ENCODE data around the gene FAM117B. TPM values are rescaled to one million over a fixed set of nuclear protein-coding genes. Genes with fewer than 3 reads are reported as not detected.

The FAM117B gene
- total RNA-seq, 1 experiment from 2014 or later: 24.0 TPM

- no peak overlapping the region for H3K4me3 Mint-ChIP-seq
- no peaks in the 10 kb centered on the region for H3K4me1 Mint-ChIP-seq
- no peak overlapping the region for H3K27ac Mint-ChIP-seq
- Histone ChIP-seq H3K14ac (ENCODE audit: insufficient read depth, low read length) (no peak overlapping the region), H3K4me2 (ENCODE audit: insufficient read depth, insufficient read length, low read length) (no peak overlapping the region), H2BK120ac (ENCODE audit: low read depth, low read length, poor library complexity, severe bottlenecking) (no peak overlapping the region), H3K56ac (ENCODE audit: insufficient read length, low read depth, low read length) (no peak overlapping the region), H3K23ac (ENCODE audit: insufficient read length, low read depth, low read length) (no peak overlapping the region), H2AK5ac (ENCODE audit: insufficient read length, low read length) (no peak overlapping the region), H4K8ac (replicated peaks; ENCODE audit: insufficient read length, low read depth, low read length) (no peak overlapping the region), H2BK15ac (ENCODE audit: low read depth, low read length) (no peak overlapping the region), H3K9me3 (ENCODE audit: control insufficient read depth, low read depth, low read length) (no peaks in the 10 kb centered on the region), H3K4me1 (ENCODE audit: insufficient read depth, low read length) (no peaks in the 10 kb centered on the region), H2BK5ac (ENCODE audit: insufficient read length, low read length) (no peak overlapping the region), H2BK20ac (ENCODE audit: low read depth, low read length, poor library complexity, severe bottlenecking) (no peak overlapping the region), H3K23me2 (ENCODE audit: insufficient read length, low read depth, low read length, poor library complexity, severe bottlenecking) (no peaks in the 10 kb centered on the region), H4K91ac (ENCODE audit: insufficient read length, low read depth, low read length) (no peak overlapping the region), H3K18ac (ENCODE audit: insufficient read length, low read depth, low read length) (no peak overlapping the region), H3K79me2 (ENCODE audit: insufficient read depth, low read length) (no peaks in the 10 kb centered on the region), H3K9ac (ENCODE audit: extremely low read depth, insufficient read length, low read length) (no peak overlapping the region), H3K27ac (ENCODE audit: insufficient read length, low read depth, low read length) (no peak overlapping the region), H3K27me3 (ENCODE audit: insufficient read depth, low read length) (no peaks in the 10 kb centered on the region), H3K4ac (ENCODE audit: low read depth, low read length) (no peak overlapping the region), H2AFZ (ENCODE audit: low read length) (no peak overlapping the region), H4K5ac (ENCODE audit: insufficient read length, low read depth, low read length) (no peak overlapping the region), H2BK12ac (ENCODE audit: insufficient read length, low read depth, low read length) (no peak overlapping the region), H4K20me1 (ENCODE audit: control insufficient read depth, insufficient read depth, insufficient read length) (no peaks in the 10 kb centered on the region), H3K79me1 (ENCODE audit: insufficient read depth, low read depth, low read length, poor library complexity, severe bottlenecking) (no peaks in the 10 kb centered on the region), H3T11ph (ENCODE audit: low read length) (no peak overlapping the region)
- H3K27me3 Mint-ChIP-seq (ENCODE audit: low read depth): no peaks in the 10 kb centered on the region
- peaks cover 0 to 10% of the 10 kb centered on the region in 2 experiments; a peak in 1 of 5 replicates for H3K9me3 Mint-ChIP-seq
- peaks cover 11 to 17% (median 11%) of the 10 kb centered on the region in 3 experiments for H3K36me3 Mint-ChIP-seq (ENCODE audit: insufficient read depth in 1 of 3, low read depth in 3 of 3)
- TF ChIP-seq CTCF (conservative IDR thresholded peaks at IDR 0.05): no peak
- DNase-seq: no peak
- no CpG with 5 or more reads among the region's 2 CpGs for WGBS (ENCODE audit: extremely low coverage, insufficient read length, low lambda C conversion rate)
These were observed 117.3 kb downstream of the FAM117B start for GRCh38 chr2:202752071-202752470.

All from H9 (cell line).